ENCODE measurements around the gene HOXA3.

DNA sequence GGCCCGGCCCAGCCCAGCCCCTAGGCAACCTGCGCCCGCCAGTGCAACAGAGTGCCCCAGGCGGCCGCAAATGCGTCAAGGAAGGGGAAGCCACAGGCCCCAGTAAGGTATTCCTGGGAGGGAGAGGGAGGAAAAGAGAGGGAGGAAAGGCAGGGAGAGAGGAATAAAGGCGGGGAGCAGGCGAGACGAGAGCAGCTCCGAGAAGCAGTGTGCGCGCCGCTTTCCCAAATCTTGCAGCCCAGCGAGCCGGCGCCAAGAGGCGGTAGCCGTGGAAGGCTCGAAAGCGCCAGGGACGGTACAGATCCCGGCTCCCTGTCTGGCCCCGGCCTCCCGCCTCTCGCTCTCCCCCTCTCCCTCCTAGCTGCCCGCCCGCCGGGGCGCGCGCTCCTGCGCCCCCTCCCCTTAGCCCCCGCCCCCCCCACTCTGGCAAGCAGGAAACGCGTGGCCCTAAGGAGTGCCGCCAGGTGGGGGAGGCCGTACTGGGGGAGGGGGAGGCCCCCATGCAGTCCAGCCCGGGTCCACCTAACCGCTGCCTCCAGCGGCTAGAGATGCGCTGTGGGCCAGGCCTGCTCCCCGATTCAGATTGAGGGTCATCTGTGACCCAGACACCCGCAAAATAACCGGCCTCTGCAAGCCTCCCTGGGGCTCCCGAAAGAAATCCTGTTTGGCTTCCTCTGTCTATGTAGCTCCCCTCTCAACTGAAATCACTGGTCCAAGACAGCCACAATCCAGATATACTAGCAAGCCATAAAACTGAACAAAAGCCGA lies 17.5 kb upstream of the HOXA3 start:
- TF ChIP-seq, protein P1, sequence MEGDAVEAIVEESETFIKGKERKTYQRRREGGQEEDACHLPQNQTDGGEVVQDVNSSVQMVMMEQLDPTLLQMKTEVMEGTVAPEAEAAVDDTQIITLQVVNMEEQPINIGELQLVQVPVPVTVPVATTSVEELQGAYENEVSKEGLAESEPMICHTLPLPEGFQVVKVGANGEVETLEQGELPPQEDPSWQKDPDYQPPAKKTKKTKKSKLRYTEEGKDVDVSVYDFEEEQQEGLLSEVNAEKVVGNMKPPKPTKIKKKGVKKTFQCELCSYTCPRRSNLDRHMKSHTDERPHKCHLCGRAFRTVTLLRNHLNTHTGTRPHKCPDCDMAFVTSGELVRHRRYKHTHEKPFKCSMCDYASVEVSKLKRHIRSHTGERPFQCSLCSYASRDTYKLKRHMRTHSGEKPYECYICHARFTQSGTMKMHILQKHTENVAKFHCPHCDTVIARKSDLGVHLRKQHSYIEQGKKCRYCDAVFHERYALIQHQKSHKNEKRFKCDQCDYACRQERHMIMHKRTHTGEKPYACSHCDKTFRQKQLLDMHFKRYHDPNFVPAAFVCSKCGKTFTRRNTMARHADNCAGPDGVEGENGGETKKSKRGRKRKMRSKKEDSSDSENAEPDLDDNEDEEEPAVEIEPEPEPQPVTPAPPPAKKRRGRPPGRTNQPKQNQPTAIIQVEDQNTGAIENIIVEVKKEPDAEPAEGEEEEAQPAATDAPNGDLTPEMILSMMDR (IDR thresholded peaks at IDR 0.05) = no peak
- TF ChIP-seq POLR2A (IDR thresholded peaks at IDR 0.05) (no peak), EP300 (IDR thresholded peaks at IDR 0.05) (no peak), POLR2AphosphoS5 (IDR thresholded peaks at IDR 0.05) (peak in 2 of 3 donors; percentile 10 to 13)
